Kidney epithelial cell (primary cell): Measurements from ENCODE around the gene SLC9C2. TPM values are rescaled to one million over a fixed set of nuclear protein-coding genes. Genes with fewer than 3 reads are reported as not detected.
"Not testable (repeated sequence)": the region's sequence is repeated elsewhere in the genome, so short reads cannot be mapped to it uniquely, and the experiment has no call there.

Experiments used
- DNase-seq: peaks from one replicate; pipeline ENCODE4 v3.0.0-alpha.2; 2010; ENCODE audit warnings: low read depth
- H3K27me3 ChIP-seq: 2 replicates; pipeline ENCODE4 v1.6.0; 2011; ENCODE audit warnings: low read length; ENCODE audit not compliant: control insufficient read depth, insufficient read depth
- H3K36me3 ChIP-seq: 2 replicates; pipeline ENCODE4 v1.5.1; 2011; ENCODE audit warnings: low read length; ENCODE audit not compliant: control insufficient read depth, insufficient read depth
- H3K4me3 ChIP-seq: 2 replicates; pipeline ENCODE4 v1.5.1; 2011; ENCODE audit warnings: low read depth, mild to moderate bottlenecking, control low read depth, low read length
- CTCF ChIP-seq: IDR thresholded peaks from 2 replicates; pipeline ENCODE4 v1.5.1; 2011; ENCODE audit warnings: mild to moderate bottlenecking, moderate library complexity, low read length, control low read depth, inconsistent platforms; ENCODE audit not compliant: insufficient read depth, poor library complexity, severe bottlenecking
- total RNA-seq: library from RNA; depleted of rRNA; stranded (reverse); fragments of >200 nt; gene quantifications from 2 replicates; pipeline ENCODE4 v1.2.3, GENCODE V29; 2015

SLC9C2 gene
- total RNA-seq, 1 donor from 2014 or later: not detected

DNA sequence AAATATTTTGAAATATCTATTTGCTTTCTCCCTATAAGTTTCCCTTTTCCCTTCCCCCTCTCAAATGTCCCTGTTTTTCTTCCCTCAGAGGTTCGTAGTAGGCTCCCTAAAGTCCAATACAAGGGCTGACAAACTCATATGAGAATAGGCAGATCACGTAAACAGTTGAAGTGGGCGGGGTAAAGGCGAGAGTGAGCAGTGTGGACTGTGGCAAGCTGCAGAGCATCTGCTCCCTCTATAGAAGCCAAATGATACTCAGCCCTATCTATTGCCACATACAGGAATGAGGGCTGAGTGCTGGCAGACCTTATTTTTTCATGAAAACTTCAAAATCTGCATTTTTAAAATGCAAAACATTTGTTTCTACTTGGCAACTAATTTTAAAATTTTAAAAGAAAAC is 99.5 kb downstream of the SLC9C2 start:
- H3K4me3 ChIP-seq: no peak overlapping the region
- no peaks in the 10 kb centered on the region for H3K27me3 ChIP-seq
- H3K36me3 ChIP-seq: no peaks in the 10 kb centered on the region
- no peak for DNase-seq
- no peak for TF ChIP-seq CTCF

DNA sequence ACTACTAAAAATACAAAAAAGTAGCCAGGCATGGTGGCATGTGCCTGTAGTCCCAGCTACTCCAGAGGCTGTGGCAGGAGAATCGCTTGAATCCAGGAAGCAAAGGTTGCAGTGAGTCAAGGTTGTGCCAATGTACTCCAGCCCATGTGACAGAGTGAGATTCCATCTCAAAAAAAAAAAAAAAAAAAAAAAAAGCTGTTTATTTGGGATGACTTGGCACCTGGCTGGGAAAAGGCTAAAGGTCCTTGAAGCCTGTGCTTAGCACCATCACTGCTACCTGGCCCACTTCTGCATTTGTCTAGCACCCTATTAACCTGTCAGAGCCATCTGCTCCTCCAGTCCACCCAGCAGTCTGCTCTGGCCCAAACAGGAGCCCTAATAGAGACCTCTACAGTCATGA is 100.8 kb downstream of the SLC9C2 start:
- Histone ChIP-seq H3K27me3 (no peaks in the 10 kb centered on the region), H3K36me3 (no peaks in the 10 kb centered on the region), H3K4me3 (no peak overlapping the region)
- no peak for DNase-seq
- TF ChIP-seq CTCF: no peak

GRCh38 chr1:173499729-173500128 is 103.1 kb downstream of the SLC9C2 start:
- H3K36me3 ChIP-seq: no peaks in the 10 kb centered on the region
- DNase-seq: no peak
- H3K4me3 ChIP-seq: no peak overlapping the region
- TF ChIP-seq CTCF: no peak
- H3K27me3 ChIP-seq: no peaks in the 10 kb centered on the region

DNA sequence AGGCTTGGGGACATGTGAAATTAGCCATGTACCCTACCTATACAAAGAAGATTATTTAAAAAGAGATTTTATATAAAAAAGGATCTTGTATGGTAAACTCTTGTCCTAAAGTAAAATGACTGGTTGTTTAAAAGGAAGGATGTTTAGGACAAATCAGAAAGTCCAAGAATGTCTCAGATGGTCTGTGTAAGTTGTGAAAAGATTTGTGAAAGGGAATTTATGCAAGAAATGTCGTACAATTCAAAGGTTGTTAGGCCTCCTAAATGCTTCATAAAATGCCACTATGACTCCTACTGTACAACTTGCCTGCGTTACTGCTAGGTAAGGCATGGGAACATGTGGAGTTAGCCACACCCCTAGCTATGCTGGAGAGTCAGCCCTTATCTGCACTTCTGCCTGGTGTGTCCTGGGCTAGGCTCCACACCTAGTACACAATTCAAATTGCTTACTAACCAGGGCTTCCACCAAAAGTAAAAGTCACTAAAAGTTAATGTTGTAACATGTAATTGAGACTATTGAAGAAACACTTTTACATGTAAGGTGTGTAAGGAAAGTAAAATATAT is 106.0 kb downstream of the SLC9C2 start:
- no peak for DNase-seq
- Histone ChIP-seq H3K27me3 (no peaks in the 10 kb centered on the region), H3K36me3 (no peaks in the 10 kb centered on the region), H3K4me3 (no peak overlapping the region)
- TF ChIP-seq CTCF: no peak

DNA sequence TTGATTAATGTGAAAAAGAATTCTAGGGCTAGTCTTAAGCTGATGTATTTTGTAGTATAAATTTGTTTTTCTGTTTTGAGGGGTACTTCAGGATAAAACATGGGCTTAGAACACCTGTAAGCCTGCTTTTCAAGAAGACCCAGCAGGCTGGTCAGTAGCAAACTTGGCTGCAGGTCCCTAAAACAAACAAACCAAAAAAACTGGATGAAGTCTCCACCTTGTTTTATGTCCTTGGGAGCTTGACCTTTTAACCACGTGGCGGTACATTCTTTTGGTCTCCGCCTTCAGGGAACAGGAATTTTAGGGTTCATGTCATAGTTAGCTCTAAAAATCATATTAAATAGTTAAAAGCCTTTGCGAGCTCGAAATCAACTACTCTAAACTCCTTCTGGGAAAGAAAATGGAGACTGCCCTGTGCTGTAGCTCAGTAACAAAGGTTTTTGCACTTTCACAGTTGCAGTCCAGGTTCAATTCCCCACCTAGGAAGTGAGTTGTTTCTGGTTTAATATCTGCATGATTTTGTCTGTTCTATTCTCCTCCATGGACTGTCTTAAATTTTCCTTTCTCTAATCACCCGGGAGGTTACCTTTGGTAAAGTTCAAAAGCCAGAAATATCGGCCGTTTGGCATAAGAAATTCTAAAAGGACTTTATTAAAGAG is 107.1 kb downstream of the SLC9C2 start:
- H3K36me3 ChIP-seq: no peaks in the 10 kb centered on the region
- DNase-seq: no peak
- no peaks in the 10 kb centered on the region for H3K27me3 ChIP-seq
- no peak overlapping the region for H3K4me3 ChIP-seq
- TF ChIP-seq CTCF: no peak

DNA sequence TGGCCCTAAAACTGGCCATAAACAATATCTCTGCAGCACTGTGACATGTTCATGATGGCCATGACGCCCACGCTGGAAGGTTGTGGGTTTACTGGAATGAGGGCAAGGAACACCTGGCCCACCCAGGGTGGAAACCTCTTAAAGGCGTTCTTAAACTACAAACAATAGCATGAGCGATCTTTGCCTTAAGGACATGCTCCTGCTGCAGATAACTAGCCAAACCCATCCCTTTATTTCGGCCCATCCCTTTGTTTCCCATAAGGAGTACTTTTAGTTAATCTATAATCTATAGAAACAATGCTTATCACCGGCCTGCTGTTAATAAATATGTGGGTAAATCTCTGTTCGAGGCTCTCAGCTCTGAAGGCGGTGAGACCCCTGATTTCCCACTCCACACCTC is 109.7 kb downstream of the SLC9C2 start:
- not testable (repeated sequence) for DNase-seq, H3K4me3 ChIP-seq, H3K27me3 ChIP-seq, H3K36me3 ChIP-seq
